ENCODE data around the gene FGFR3.
"Not testable (repeated sequence)": the region's sequence is repeated elsewhere in the genome, so short reads cannot be mapped to it uniquely, and the experiment has no call there.

The FGFR3 gene

GRCh38 chr4:1843852-1844251 is 50.8 kb downstream of the FGFR3 start:
- no peak for DNase-seq

- DNase-seq, result not testable (repeated sequence)
Measured at GRCh38 chr4:1844618-1845017, 51.5 kb downstream of the FGFR3 start.

- no peak for DNase-seq
Measured at GRCh38 chr4:1846580-1846979, 53.5 kb downstream of the FGFR3 start.

GRCh38 chr4:1850276-1850675 is 57.2 kb downstream of the FGFR3 start:
- no peak for DNase-seq

GRCh38 chr4:1851160-1851559 is 58.1 kb downstream of the FGFR3 start:
- DNase-seq, result no peak

GRCh38 chr4:1851575-1852410 is 58.7 kb downstream of the FGFR3 start:
- no peak for DNase-seq

- no peak for DNase-seq
Measured at GRCh38 chr4:1852904-1853623, 60.0 kb downstream of the FGFR3 start.

- no peak for DNase-seq
Measured at GRCh38 chr4:1854752-1855151, 61.7 kb downstream of the FGFR3 start.

- peak; percentile 42 for DNase-seq
Measured at GRCh38 chr4:1855333-1856070, 62.4 kb downstream of the FGFR3 start.

GRCh38 chr4:1856071-1856942 is 63.2 kb downstream of the FGFR3 start, which contains the start of gene LETM1:
TSS of gene LETM1 (minus strand) at chr4:1856156. CDS start at chr4:1855950, 206 bp downstream.
- peak; percentile 96 for DNase-seq

- no peak for DNase-seq
Measured at GRCh38 chr4:1856943-1857699, 64.0 kb downstream of the FGFR3 start.

- no peak for DNase-seq
Measured at GRCh38 chr4:1857931-1858330, 64.8 kb downstream of the FGFR3 start.

Measured in stimulated activated CD4-positive, alpha-beta T cell treated with anti-CD3 and anti-CD28 coated beads, Interleukin-15, amount 100 ng/mL, for 24 hours (primary cell).